Heart left ventricle (tissue), 13 donors: ENCODE data around the gene PCSK1N.

Source experiments
- CTCF ChIP-seq, 12 donors: fragments of 200-600 bp; sonication (generic) in 4 of 12; IDR thresholded peaks; one replicate each; pipeline versions ENCODE4 v1.5.0 to v1.8.0; 2018 to 2022; ENCODE audit warnings: antibody characterized with exemption in 12 of 12, mild to moderate bottlenecking in 5 of 12
- POLR2A ChIP-seq, 2 donors: fragments of 450-650 bp; IDR thresholded peaks; one replicate each; pipeline ENCODE4 v1.6.1; 2017; ENCODE audit warnings: antibody characterized with exemption in 2 of 2, mild to moderate bottlenecking in 2 of 2, moderate library complexity in 2 of 2
- donor health status: ischemic (EF 13 %, LVEDD 7.1; RV severe dilation, severe dysfunction).
- donor health status: DM: no; HTN: yes; CAD: no.
- donor health status: DM: no; HTN: no; CAD: no.
- donor health status: ischemic (EF 25% LVEDD 6.9; RV normal size, moderate dysfunction).
- donor health status: ischemic (EF 25% LVEDD 5.7; RV mildly dilated, moderate dysfunction).
- donor health status: ischemic (EF 35%, LVEDD 5.7; RV mildly dilated, moderate dysfunction).
- donor health status: nonischemic (EF 11% LVEDD 7.7; RV severe dilation, severe dysfunction).
- donor health status: DM: yes; HTN: yes; CAD: no.
- donor health status: PGD.
- donor health status: ischemic (EF 29% LVEDD 5.4; RV normal size, mild dysfunction).
- donor health status: nonischemic (EF 23%, LVEDD 6.1; RV moderate dilation, normal function).

GRCh38 chrX:48818098-48818497, 17.3 kb downstream of the PCSK1N start:
- TF ChIP-seq CTCF (IDR thresholded peaks at IDR 0.05) (no peak), POLR2A (IDR thresholded peaks at IDR 0.05) (no peak)
